GM23338 (cell line): ENCODE data around the gene NGB.
"Not testable (repeated sequence)": the region's sequence is repeated elsewhere in the genome, so short reads cannot be mapped to it uniquely, and the experiment has no call there.

Experiments used
- CREB1 ChIP-seq: fragments of 250-450 bp; sonication (Bioruptor Pico); IDR thresholded peaks from 2 replicates; pipeline ENCODE4 v1.5.0; 2020; ENCODE audit warnings: low read depth, mild to moderate bottlenecking, moderate library complexity
- CTCF ChIP-seq, 2 experiments: fragments of 200-600 bp in 1 of 2; sonication (generic) in 1 of 2; conservative IDR thresholded peaks; 2 replicates each; pipeline versions ENCODE4 v1.5.1 to v1.6.1; 2016 to 2017; ENCODE audit warnings: antibody characterized with exemption in 2 of 2, low read depth in 2 of 2, mild to moderate bottlenecking in 2 of 2, moderate library complexity in 1 of 2
- EZH2 ChIP-seq: fragments of 200-600 bp; sonication (generic); IDR thresholded peaks from one replicate; pipeline ENCODE4 v1.8.0; 2017; ENCODE audit warnings: antibody characterized with exemption, mild to moderate bottlenecking, low read depth; ENCODE audit not compliant: unreplicated experiment
- EZH2phosphoT487 ChIP-seq: fragments of 200-600 bp; sonication (generic); IDR thresholded peaks from one replicate; pipeline ENCODE4 v1.8.1; 2018; ENCODE audit warnings: antibody characterized with exemption; ENCODE audit not compliant: unreplicated experiment
- JUNB ChIP-seq: IDR thresholded peaks from one replicate; pipeline ENCODE4 v1.6.1; 2016; ENCODE audit warnings: antibody characterized with exemption; ENCODE audit not compliant: unreplicated experiment
- NANOG ChIP-seq: IDR thresholded peaks from 2 replicates; pipeline ENCODE4 v1.6.1; 2016; ENCODE audit warnings: antibody characterized with exemption, borderline replicate concordance
- POLR2AphosphoS5 ChIP-seq: IDR thresholded peaks from 2 replicates; pipeline ENCODE4 v1.6.1; 2016; ENCODE audit warnings: antibody characterized with exemption, low read depth
- REST ChIP-seq: IDR thresholded peaks from one replicate; pipeline ENCODE4 v1.6.1; 2018; ENCODE audit warnings: antibody characterized with exemption; ENCODE audit not compliant: unreplicated experiment
- STAT1 ChIP-seq: IDR thresholded peaks from one replicate; pipeline ENCODE4 v1.6.1; 2016; ENCODE audit warnings: antibody characterized with exemption; ENCODE audit not compliant: unreplicated experiment
- ZNF114 ChIP-seq: fragments of 250-450 bp; sonication (Bioruptor Pico); IDR thresholded peaks from 2 replicates; pipeline ENCODE4 v1.5.0; 2020; ENCODE audit warnings: mild to moderate bottlenecking, moderate library complexity
- TF ChIP-seq, protein P1 (sequence below): IDR thresholded peaks from 2 replicates; pipeline ENCODE4 v1.6.1; 2016; ENCODE audit warnings: antibody characterized with exemption

GRCh38 chr14:77318756-77319155, 47.8 kb upstream of the NGB start:
- TF ChIP-seq POLR2AphosphoS5; EZH2; CTCF (conservative IDR thresholded peaks at IDR 0.05; ENCODE audit: low read depth in 2 of 2); EZH2phosphoT487; NANOG; STAT1; CREB1 (CRISPR knock-in tag); JUNB; REST; ZNF114 (CRISPR knock-in tag): not testable (repeated sequence)
- TF ChIP-seq, protein P1, sequence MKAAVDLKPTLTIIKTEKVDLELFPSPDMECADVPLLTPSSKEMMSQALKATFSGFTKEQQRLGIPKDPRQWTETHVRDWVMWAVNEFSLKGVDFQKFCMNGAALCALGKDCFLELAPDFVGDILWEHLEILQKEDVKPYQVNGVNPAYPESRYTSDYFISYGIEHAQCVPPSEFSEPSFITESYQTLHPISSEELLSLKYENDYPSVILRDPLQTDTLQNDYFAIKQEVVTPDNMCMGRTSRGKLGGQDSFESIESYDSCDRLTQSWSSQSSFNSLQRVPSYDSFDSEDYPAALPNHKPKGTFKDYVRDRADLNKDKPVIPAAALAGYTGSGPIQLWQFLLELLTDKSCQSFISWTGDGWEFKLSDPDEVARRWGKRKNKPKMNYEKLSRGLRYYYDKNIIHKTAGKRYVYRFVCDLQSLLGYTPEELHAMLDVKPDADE, result not testable (repeated sequence)
